ENCODE measurements around the gene WNT3A. TPM values are rescaled to one million over a fixed set of nuclear protein-coding genes. Genes with fewer than 3 reads are reported as not detected.

The WNT3A gene
- total RNA-seq, 1 experiment from 2014 or later = not detected

GRCh38 chr1:228081144-228081543 is 74.3 kb downstream of the WNT3A start:
- CTCF ChIA-PET = interaction anchor here (1.6 kb wide), 2 partner anchors 77 to 82 kb away, joined by 6 to 7 read pairs; no protein-coding TSS in a partner anchor
- peaks cover 59% of the 10 kb centered on the region for H3K36me3 Mint-ChIP-seq (ENCODE audit: insufficient read depth, unreplicated experiment)
- no TSS peak for BruUV-seq (replicated peaks)
- no peaks in the 10 kb centered on the region for H3K9me3 Mint-ChIP-seq (ENCODE audit: low read depth, unreplicated experiment)
- no peak for DNase-seq
- H3K4me3 Mint-ChIP-seq (ENCODE audit: low read depth, unreplicated experiment) = peak overlapping the region; percentile 89
- TF ChIP-seq, protein P1, sequence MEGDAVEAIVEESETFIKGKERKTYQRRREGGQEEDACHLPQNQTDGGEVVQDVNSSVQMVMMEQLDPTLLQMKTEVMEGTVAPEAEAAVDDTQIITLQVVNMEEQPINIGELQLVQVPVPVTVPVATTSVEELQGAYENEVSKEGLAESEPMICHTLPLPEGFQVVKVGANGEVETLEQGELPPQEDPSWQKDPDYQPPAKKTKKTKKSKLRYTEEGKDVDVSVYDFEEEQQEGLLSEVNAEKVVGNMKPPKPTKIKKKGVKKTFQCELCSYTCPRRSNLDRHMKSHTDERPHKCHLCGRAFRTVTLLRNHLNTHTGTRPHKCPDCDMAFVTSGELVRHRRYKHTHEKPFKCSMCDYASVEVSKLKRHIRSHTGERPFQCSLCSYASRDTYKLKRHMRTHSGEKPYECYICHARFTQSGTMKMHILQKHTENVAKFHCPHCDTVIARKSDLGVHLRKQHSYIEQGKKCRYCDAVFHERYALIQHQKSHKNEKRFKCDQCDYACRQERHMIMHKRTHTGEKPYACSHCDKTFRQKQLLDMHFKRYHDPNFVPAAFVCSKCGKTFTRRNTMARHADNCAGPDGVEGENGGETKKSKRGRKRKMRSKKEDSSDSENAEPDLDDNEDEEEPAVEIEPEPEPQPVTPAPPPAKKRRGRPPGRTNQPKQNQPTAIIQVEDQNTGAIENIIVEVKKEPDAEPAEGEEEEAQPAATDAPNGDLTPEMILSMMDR (IDR thresholded peaks at IDR 0.05; ENCODE audit: unreplicated experiment) = no peak
- H3K4me1 Mint-ChIP-seq (ENCODE audit: low read depth, unreplicated experiment) = peaks cover 32% of the 10 kb centered on the region
- intact Hi-C loops (cut with micrococcal nuclease; ENCODE audit: unreplicated experiment) = no loop called here
- peak overlapping the region; percentile 97 for H3K27ac Mint-ChIP-seq (ENCODE audit: unreplicated experiment)
- peaks cover 18% of the 10 kb centered on the region for H3K27me3 Mint-ChIP-seq (ENCODE audit: unreplicated experiment)

GRCh38 chr1:228081578-228082213 is 74.9 kb downstream of the WNT3A start:
- CTCF ChIA-PET = interaction anchor here (0.9 to 1.6 kb wide), 5 partner anchors 8 to 85 kb away, joined by 3 to 7 read pairs (median 5); no protein-coding TSS in a partner anchor
- Mint-ChIP-seq H3K4me1 (ENCODE audit: low read depth, unreplicated experiment) (peaks cover 38% of the 10 kb centered on the region), H3K4me3 (ENCODE audit: low read depth, unreplicated experiment) (peak overlapping the region; percentile 89), H3K9me3 (ENCODE audit: low read depth, unreplicated experiment) (no peaks in the 10 kb centered on the region), H3K36me3 (ENCODE audit: insufficient read depth, unreplicated experiment) (peaks cover 64% of the 10 kb centered on the region), H3K27me3 (ENCODE audit: unreplicated experiment) (peaks cover 12% of the 10 kb centered on the region), H3K27ac (ENCODE audit: unreplicated experiment) (peak overlapping the region; percentile 97)
- BruUV-seq (replicated peaks) = no TSS peak
- TF ChIP-seq, protein P1 (IDR thresholded peaks at IDR 0.05; ENCODE audit: unreplicated experiment) = no peak
- DNase-seq = no peak
- intact Hi-C loops (cut with micrococcal nuclease; ENCODE audit: unreplicated experiment) = no loop called here

DNA sequence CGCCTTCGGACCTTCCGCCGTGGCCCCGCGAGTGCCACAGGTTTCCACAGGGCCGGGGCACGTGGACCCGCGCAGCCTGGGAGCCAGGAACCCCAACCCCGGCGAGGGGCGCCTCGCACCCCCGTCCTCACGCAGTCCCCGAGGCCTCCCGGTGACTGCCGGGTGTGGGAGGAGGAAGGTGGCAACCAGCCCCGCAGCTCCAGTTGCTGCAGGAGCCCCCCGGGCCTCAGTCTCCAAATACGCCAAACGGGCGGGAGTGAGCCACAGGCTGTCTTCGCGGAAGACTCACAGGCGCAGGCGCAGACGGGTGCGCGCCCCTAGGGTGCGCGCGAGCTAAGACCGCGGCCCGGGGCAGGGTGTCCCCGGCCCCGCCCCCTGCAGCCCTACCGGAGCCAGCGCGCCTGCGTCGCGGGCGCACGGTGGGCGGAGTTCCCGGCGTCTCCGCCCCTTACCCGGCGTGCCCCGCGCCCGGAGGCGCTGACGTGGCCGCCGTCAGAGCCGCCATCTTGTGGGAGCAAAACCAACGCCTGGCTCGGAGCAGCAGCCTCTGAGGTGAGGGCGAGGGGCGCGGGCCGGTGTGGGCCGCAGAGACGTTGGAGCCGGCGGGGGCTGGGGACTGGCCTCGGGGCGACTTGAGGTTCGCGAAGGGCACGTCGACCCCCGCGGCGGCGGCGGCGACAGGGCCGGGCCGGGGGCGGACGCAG is 75.6 kb downstream of the WNT3A start, which contains the start of gene ARF1:
Gene ARF1, plus strand, starts transcription at position 495 of the 704 bp plus-strand sequence. CDS start 14,407 bp downstream, outside the sequence.
- H3K4me3 Mint-ChIP-seq (ENCODE audit: low read depth, unreplicated experiment) = peak within 1 kb of the TSS; percentile 89
- intact Hi-C loops (cut with micrococcal nuclease; ENCODE audit: unreplicated experiment) = no loop called here
- no peaks in the 10 kb centered on the region for H3K9me3 Mint-ChIP-seq (ENCODE audit: low read depth, unreplicated experiment)
- peaks cover 6% of the 10 kb centered on the region for H3K27me3 Mint-ChIP-seq (ENCODE audit: unreplicated experiment)
- CTCF ChIA-PET = interaction anchor here (0.5 to 1.6 kb wide), 7 partner anchors 9 to 307 kb away, joined by 3 to 7 read pairs (median 3); no protein-coding TSS in a partner anchor
- H3K4me1 Mint-ChIP-seq (ENCODE audit: low read depth, unreplicated experiment) = peaks cover 44% of the 10 kb centered on the region
- TF ChIP-seq, protein P1 (IDR thresholded peaks at IDR 0.05; ENCODE audit: unreplicated experiment) = no peak
- peaks cover 65% of the 10 kb centered on the region for H3K36me3 Mint-ChIP-seq (ENCODE audit: insufficient read depth, unreplicated experiment)
- peak within 1 kb of the TSS; percentile 97 for H3K27ac Mint-ChIP-seq (ENCODE audit: unreplicated experiment)
- peak; percentile 97 for DNase-seq
- BruUV-seq (replicated peaks) = no TSS peak

DNA sequence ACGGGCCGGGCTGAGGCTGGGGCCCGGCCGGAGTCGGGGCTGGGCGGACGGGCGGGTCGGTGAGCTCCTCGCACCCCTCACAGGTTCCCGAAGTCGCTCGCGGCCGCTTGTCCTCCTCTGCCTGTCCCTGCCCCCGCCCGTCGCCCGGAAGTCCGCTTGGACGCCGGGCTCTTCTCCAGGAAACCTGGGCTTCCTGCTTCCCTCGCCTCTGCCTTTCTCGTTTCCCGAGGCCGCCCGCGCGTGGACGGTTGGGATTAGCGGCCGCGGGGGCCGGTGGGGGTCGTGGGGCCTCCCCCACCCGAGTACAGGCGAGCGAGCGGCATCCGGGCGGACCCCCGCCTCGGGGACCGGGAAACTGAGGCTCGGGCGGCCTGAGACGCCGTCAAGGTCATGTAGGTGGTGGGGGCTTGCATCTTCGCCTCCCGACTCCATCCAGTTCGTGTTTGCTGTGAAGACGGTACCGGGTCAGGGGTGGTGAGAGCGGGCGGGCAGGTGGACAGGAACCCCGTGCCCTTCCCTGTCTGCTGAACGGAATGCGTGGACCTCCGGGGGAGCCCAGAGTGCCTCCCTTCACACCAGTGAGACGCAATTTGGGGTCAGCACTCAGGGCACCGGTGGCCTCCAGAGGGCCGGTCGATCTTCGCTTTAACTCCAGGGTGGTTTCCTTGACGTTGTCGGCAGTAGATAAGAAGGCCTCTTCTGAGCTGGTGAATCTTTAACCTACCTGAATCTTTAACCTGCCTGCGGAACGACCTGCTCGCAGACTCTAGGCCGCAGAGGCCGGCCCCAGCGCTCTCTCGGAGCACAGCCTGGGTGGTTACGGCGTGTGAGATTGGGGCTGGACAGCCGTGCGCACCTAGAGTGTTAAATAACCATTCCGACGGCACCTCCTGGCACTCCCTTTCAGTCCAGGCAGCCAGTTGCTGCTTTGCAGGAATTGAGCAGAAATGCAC is 76.4 kb downstream of the WNT3A start:
- TF ChIP-seq, protein P1 (IDR thresholded peaks at IDR 0.05; ENCODE audit: unreplicated experiment) = no peak
- CTCF ChIA-PET = interaction anchor here (0.5 to 1.6 kb wide), 6 partner anchors 19 to 306 kb away, joined by 3 to 7 read pairs (median 5); no protein-coding TSS in a partner anchor
- H3K36me3 Mint-ChIP-seq (ENCODE audit: insufficient read depth, unreplicated experiment) = peaks cover 72% of the 10 kb centered on the region
- intact Hi-C loops (cut with micrococcal nuclease; ENCODE audit: unreplicated experiment) = no loop called here
- H3K27ac Mint-ChIP-seq (ENCODE audit: unreplicated experiment) = peak overlapping the region; percentile 97
- H3K4me3 Mint-ChIP-seq (ENCODE audit: low read depth, unreplicated experiment) = peak overlapping the region; percentile 89
- no peaks in the 10 kb centered on the region for H3K27me3 Mint-ChIP-seq (ENCODE audit: unreplicated experiment)
- peak; percentile 48 for DNase-seq
- no peaks in the 10 kb centered on the region for H3K9me3 Mint-ChIP-seq (ENCODE audit: low read depth, unreplicated experiment)
- BruUV-seq (replicated peaks) = no TSS peak
- peaks cover 53% of the 10 kb centered on the region for H3K4me1 Mint-ChIP-seq (ENCODE audit: low read depth, unreplicated experiment)

Measured in Calu3 (cell line).